Vagina (tissue), 2 donors: ENCODE data around the gene ARHGAP26.

Experiments used
- POLR2A ChIP-seq, 2 donors: fragments of 450-650 bp; IDR thresholded peaks; one replicate each; pipeline ENCODE4 v1.6.1; 2017; ENCODE audit warnings: antibody characterized with exemption in 2 of 2, mild to moderate bottlenecking in 2 of 2, moderate library complexity in 2 of 2
- POLR2AphosphoS5 ChIP-seq, 2 donors: sonication (generic); formaldehyde crosslinking; IDR thresholded peaks; one replicate each; pipeline ENCODE4 v1.9.0; 2017; ENCODE audit warnings: antibody characterized with exemption in 2 of 2, mild to moderate bottlenecking in 2 of 2, low read depth in 1 of 2; ENCODE audit not compliant: insufficient read depth in 1 of 2
- TF ChIP-seq, protein P1 (sequence below), 3 experiments: fragments of 450-650 bp in 2 of 3; fragments of 200-600 bp in 1 of 3; sonication (generic) in 1 of 3; IDR thresholded peaks; one replicate each; pipeline ENCODE4 v1.5.1; 2017 to 2019; ENCODE audit warnings: antibody characterized with exemption in 3 of 3, mild to moderate bottlenecking in 2 of 3, moderate library complexity in 2 of 3

GRCh38 chr5:143268388-143268787, 498.2 kb downstream of the ARHGAP26 start:
- TF ChIP-seq, protein P1, sequence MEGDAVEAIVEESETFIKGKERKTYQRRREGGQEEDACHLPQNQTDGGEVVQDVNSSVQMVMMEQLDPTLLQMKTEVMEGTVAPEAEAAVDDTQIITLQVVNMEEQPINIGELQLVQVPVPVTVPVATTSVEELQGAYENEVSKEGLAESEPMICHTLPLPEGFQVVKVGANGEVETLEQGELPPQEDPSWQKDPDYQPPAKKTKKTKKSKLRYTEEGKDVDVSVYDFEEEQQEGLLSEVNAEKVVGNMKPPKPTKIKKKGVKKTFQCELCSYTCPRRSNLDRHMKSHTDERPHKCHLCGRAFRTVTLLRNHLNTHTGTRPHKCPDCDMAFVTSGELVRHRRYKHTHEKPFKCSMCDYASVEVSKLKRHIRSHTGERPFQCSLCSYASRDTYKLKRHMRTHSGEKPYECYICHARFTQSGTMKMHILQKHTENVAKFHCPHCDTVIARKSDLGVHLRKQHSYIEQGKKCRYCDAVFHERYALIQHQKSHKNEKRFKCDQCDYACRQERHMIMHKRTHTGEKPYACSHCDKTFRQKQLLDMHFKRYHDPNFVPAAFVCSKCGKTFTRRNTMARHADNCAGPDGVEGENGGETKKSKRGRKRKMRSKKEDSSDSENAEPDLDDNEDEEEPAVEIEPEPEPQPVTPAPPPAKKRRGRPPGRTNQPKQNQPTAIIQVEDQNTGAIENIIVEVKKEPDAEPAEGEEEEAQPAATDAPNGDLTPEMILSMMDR (IDR thresholded peaks at IDR 0.05), result no peak
- TF ChIP-seq POLR2AphosphoS5 (IDR thresholded peaks at IDR 0.05; ENCODE audit: insufficient read depth in 1 of 2, low read depth in 1 of 2), result no peak
- TF ChIP-seq POLR2A (IDR thresholded peaks at IDR 0.05), result no peak
